Esophagus mucosa (tissue), 1 donor: ENCODE data around the gene NR4A3. TPM values are rescaled to one million over a fixed set of nuclear protein-coding genes. Genes with fewer than 3 reads are reported as not detected.

Experiments used
- ATAC-seq: fragments of 200-7000 bp; cut with Tn5 transposase; one replicate; pipeline ENCODE4 v1.9.1; 2020
- total RNA-seq: library from RNA; stranded (reverse); gene quantifications from one replicate; pipeline ENCODE4 v1.2.4, GENCODE V29; 2023
- donor health status: DM: yes; HTN: yes; CAD: no.

Gene NR4A3
- total RNA-seq, 1 donor from 2014 or later: 0.24 TPM

DNA sequence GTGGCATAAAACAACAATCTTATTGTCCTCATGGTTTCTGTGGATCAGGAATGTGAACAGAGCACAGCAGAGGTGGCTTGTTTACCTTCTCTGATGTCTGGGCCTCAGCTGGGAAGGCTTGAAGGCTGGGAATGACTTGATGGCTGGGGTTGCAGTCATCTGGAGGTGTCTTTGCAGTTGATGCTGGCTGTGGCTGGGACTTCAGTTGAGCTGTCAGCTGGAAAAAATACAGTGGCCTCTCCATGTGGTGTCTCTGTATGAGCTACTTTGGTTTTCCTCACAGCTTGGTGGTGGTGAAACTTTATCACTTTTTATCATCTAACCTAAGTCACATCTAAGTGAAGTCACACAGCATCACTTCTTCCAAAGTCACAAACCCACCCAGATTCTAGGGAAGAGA is 60.1 kb downstream of the NR4A3 start:
- no peak for ATAC-seq

DNA sequence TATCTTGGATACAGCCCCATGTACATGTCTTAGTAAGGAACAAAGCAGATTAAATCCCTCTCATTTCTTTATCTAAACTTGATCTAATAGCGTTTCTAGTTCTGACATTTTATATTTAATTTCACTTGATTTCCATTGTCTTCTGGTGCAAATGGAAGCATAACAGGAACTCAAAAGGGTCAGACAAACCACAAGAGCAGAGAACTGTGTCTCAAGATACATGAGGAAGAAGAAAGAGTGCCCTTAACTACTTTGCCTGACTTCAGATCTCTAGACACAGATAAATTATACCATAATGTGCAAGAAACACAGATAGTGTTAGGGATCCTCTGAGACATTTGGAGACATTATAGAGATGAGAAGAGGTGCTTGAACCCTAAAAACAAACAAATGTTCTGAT is 64.1 kb downstream of the NR4A3 start:
- ATAC-seq: no peak

DNA sequence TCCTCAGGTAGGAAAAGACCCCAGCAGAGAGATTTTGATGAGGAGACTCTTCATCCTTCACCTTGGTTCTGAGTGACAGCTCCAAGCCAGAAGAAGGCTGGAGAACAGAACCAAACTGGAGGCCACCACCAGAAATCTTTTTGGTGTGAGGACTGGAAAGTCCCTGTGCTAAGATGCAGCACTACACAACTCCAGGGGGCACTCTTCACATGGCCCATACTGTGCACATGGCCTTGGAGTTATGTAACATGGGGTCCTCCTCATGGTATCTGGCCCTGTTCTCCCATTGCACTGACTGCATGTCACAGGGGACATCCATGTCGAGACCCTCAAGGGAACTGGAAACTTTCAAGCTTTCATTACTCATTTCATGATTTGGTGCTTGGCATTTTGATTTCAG is 67.4 kb downstream of the NR4A3 start:
- ATAC-seq: no peak

DNA sequence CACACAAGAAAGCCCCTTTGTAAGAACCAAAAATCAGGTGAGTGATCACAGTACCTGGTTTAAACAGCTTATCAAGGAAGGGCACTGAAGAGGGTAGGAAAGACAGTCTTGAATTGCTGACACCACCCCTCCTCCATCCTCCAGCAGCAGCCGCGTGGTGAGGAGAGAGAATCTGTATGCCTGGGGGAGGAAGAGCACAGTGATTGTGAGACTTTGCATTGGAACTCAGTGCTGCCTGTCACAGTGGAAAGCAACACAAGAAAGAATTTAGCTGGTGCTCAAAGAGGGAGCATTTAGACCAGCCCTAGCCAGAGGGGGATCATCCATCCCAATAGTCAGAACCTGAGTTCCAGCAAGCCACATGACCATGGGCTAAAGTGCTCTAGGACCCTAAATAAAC is 73.1 kb downstream of the NR4A3 start:
- ATAC-seq: no peak

DNA sequence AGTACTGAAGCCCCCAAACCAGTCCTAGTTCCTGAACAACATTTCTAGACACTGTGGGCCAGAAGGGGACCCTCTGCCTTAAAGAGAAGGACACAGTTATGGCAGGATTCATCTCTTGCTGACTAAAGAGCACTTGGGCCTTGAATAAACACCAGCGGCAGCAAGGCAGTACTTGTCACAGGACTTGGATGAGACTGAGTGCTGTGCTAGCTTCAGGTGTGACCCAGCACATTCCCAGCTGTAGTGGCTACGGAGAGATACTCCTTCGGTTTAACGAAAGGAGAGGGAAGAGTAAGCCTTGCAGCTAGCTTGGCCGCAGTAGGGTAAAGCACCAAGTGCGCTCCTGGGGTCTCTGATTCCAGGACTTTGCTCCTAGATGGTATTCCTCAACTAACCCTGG is 73.8 kb downstream of the NR4A3 start:
- no peak for ATAC-seq

DNA sequence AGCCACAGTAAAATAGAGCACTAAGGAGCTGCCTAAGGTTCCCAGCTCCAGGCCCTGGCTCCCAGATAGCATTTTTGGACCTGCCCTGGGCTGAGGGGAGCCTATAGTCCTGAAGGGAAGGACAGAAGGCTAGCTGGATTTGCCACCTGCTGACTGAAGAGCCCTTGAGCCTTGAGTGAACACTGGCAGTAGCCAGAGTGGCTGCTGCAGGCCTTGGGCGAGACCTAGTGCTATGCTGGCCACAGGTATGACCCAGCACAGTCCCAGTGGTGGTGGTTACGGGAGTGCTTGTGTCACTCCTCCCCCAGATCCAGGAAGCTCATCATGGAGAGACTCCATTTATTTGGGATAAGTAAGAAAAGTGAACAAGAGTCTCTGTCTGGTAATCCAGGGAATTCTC is 74.4 kb downstream of the NR4A3 start:
- ATAC-seq: no peak

DNA sequence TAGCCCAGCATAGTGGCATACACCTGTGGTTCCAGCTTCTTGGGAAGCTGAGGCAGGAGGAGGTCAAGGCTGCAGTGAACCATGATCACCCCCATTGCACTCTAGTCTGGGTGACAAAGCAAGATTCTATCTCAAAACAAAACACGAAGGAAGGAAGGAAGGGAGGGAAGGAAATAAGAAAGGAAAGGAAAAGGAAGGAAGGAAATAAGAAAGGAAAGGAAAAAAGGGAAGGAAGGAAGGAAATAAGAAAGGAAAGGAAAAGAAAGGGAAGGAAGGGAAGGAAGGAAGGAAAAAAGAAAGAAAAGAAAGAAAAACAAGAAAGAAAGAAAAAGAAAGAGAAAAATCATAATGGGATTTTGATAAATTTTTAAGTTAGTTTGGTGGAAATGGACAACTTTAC is 81.7 kb downstream of the NR4A3 start:
- ATAC-seq: no peak

DNA sequence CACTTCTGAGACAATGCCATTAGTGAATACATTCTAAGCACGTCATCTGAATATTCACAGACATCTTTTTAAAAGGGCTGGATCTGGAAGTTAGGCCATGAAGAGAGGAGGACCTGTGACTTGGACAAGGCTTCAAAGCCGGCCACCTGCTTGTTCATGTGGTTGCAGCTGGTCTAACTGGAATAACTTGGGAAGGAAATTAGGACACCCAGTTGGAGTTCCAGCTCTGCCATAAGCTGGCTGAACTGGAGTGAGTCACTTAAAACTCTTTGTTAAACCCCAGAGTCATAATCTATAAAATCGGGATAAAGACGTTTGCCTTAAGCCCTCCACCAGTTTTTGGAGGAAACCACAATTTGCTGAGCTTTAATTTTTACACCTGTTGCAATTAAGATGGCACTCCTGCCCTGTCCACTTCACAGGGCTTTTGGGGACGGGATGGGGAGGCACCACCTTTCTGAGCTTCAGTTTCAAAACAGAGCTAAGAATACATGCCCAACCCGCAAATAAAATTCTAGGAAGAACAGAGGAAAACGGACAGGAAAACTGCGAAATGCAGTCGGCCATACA is 84.2 kb downstream of the NR4A3 start:
- peak; percentile 85 for ATAC-seq

DNA sequence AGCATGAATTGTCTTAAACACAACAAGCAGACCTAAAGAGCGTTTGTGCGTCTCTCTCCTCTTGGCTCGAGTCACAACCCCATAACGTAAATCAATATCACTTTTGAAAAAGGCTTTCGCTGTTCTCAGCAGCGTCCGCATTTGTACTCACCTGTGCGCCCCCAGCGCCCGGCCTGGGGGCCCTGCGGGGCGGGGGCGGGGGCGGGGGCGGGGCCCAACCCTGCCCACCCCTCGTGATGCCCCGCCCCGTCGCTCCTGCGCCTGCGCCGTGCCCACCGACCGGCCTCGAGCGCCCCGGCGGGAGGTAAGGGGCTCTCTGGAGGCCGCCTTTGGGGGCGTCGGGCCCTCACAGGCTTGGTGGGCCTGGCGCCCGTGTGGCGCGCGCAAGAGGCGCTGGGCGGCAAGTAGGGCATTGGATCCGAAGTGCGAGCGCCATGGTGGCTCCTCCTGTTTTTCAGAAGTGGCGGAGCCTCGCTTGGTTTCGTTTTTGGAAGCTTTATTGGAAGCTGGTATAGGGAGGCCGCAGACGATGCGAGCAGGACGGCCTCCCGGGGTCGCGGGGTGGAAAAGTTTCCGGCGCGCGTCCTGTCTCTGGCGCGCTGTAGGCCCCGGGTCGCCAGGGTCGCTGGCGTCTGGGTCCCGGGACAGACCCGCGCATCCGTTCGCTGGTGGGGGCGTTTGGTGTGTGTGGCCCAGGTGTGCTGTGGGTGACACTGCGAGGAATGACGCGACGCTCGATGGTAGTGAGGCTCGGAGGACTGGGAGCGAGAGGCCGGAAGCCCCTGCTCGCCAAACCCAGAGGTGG is 84.9 kb downstream of the NR4A3 start, which contains the start of gene STX17:
Gene STX17 (plus strand): TSS at position 252 of the 805 bp plus-strand sequence. CDS start 8,586 bp downstream, outside the sequence.
- ATAC-seq: peak; percentile 89

DNA sequence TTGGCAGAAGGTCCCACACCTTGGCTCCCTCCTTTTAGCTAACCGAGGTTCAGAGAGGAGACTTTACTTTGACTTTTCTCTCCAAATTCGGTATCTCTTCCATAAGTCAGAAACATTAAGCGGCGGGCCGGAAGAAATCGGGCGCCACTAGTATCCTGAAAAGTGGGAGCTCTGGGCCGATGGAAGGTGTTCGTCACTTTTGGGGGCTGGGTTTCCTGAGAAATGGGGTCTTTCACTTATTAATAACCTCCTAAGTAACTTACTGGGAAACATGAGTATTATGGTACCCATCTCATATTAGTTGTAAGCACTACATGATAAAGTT is 85.5 kb downstream of the NR4A3 start:
- ATAC-seq: no peak

DNA sequence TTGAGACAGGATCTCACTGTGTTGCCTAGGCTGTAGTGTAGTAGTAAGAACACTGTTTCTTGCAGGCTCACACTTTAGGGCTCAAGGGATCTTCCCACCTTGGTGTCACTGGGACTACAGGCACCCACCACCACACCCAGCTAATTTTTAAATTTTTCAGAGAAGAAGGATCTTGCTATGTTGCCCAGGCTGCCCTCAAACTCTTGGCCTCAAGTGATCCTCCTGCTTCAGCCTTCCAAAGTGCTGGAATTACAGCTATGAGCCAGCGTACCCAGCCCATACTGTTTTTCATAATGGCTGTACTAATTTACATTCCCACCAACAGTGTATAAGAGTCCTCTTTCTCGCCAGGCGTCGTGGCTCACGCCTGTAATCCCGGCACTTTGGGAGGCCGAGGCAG is 89.9 kb downstream of the NR4A3 start:
- no peak for ATAC-seq

Other genes with a start within 250 kb of the NR4A3 start
- gene STX17, start 84.8 kb downstream of the NR4A3 start, total RNA-seq: 24.4 TPM